A549 treated with CpdA at 1 μM for 4 hours (cell line): ENCODE data around the gene ZNF782. TPM values are rescaled to one million over a fixed set of nuclear protein-coding genes. Genes with fewer than 3 reads are reported as not detected.

Experiments used
- total RNA-seq: library from RNA; stranded (reverse); fragments of 200-300 nt; extraction: Qiagen RNA extraction; gene quantifications from 5 replicates; pipeline ENCODE4 v1.2.3, GENCODE V29; 2022; ENCODE audit warnings: low read depth

ZNF782 gene
- total RNA-seq, result 1.2 to 2.1 TPM (median 1.5 TPM) in 5 replicates

GRCh38 chr9:96853781-96854650, at the start of gene ZNF782:
ZNF782 (minus strand) TSS chr9:96854514; CDS start chr9:96851961, 2,553 bp downstream.

Other genes with a start within 250 kb of the ZNF782 start
- gene CDC14B, start 234.7 kb downstream of the ZNF782 start, total RNA-seq, result 9.2 to 12.3 TPM (median 9.7 TPM) in 5 replicates
- gene PRXL2C, start 199.2 kb downstream of the ZNF782 start, total RNA-seq, result 10.7 to 15.1 TPM (median 13.5 TPM) in 5 replicates
- 3.8 to 7.0 TPM (median 5.6 TPM) in 5 replicates for gene ZNF510, start 76.4 kb downstream of the ZNF782 start, total RNA-seq
- gene NUTM2G, start 74.3 kb upstream of the ZNF782 start, total RNA-seq, result not detected in 5 replicates
- gene CTSV, start 184.6 kb upstream of the ZNF782 start, total RNA-seq, result 12.2 to 15.9 TPM (median 12.9 TPM) in 5 replicates